ENCODE data around the gene ITPKC. TPM values are rescaled to one million over a fixed set of nuclear protein-coding genes. Genes with fewer than 3 reads are reported as not detected.
A peak's percentile ranks its signal among the peaks of the same experiment; 100 is the strongest.

Gene ITPKC
- total and polyA plus RNA-seq, 2 of the 13 experiments (the other 11 are each of a cell fraction or from before 2014, with no cell fraction given): 6.9 to 11.2 TPM

- TF ChIP-seq ZFP82 (CRISPR knock-in tag; IDR thresholded peaks at IDR 0.05; ENCODE audit: borderline replicate concordance): no peak
- TF ChIP-seq ZNF781 (CRISPR knock-in tag; IDR thresholded peaks at IDR 0.05; ENCODE audit: borderline replicate concordance, not compliant biosample characterization): no peak
- no peak for TF ChIP-seq PBX2 (CRISPR knock-in tag; IDR thresholded peaks at IDR 0.05)
- no peak for TF ChIP-seq IRF9 (CRISPR knock-in tag; IDR thresholded peaks at IDR 0.05; ENCODE audit: borderline replicate concordance)
- no peak for TF ChIP-seq ZBTB7B (CRISPR knock-in tag; IDR thresholded peaks at IDR 0.05)
- no peak for TF ChIP-seq MXI1 (IDR thresholded peaks at IDR 0.05; ENCODE audit: borderline replicate concordance, low read depth, low read length)
- no peak for TF ChIP-seq ZNF317 (CRISPR knock-in tag; IDR thresholded peaks at IDR 0.05)
- no peak for TF ChIP-seq TOPORS (CRISPR knock-in tag; IDR thresholded peaks at IDR 0.05)
- TF ChIP-seq ZNF652 (CRISPR knock-in tag; IDR thresholded peaks at IDR 0.05; ENCODE audit: borderline replicate concordance, low read depth): no peak
- TF ChIP-seq ZBTB39 (CRISPR knock-in tag; IDR thresholded peaks at IDR 0.05): no peak
- TF ChIP-seq ZBTB44 (CRISPR knock-in tag; IDR thresholded peaks at IDR 0.05): no peak
- no peak for TF ChIP-seq ISX (CRISPR knock-in tag; conservative IDR thresholded peaks at IDR 0.05)
- peak; percentile 91 for TF ChIP-seq HNF4A (CRISPR knock-in tag; IDR thresholded peaks at IDR 0.05)
- TF ChIP-seq ESRRA (CRISPR knock-in tag; IDR thresholded peaks at IDR 0.05; ENCODE audit: low read depth): no peak; the same call in 1 of the 2 replicates
- no peak for TF ChIP-seq MBD4 (IDR thresholded peaks at IDR 0.05; ENCODE audit: borderline replicate concordance, low read length)
- TF ChIP-seq RBFOX2 (IDR thresholded peaks at IDR 0.05; ENCODE audit: low read depth, low read length): peak; percentile 58; the same call in 1 of the 2 replicates
- TF ChIP-seq PHF20 (CRISPR knock-in tag; IDR thresholded peaks at IDR 0.05): no peak
- TF ChIP-seq NFYC (CRISPR knock-in tag; IDR thresholded peaks at IDR 0.05): no peak
Measured at GRCh38 chr19:40754611-40755247, 37.8 kb downstream of the ITPKC start (continued).

Measured in HepG2 (cell line).